K562 (cell line): ENCODE results near the gene COL26A1.

Experiments used
- KLF6 ChIP-seq: fragments of 250-450 bp; sonication (Bioruptor Pico); IDR thresholded peaks from 2 replicates; pipeline ENCODE4 v1.4.0; 2020; ENCODE audit warnings: mild to moderate bottlenecking, moderate library complexity, borderline replicate concordance
- RAD21 ChIP-seq, 2 experiments: fragments of 250-450 bp in 1 of 2; fragments of 450-650 bp in 1 of 2; sonication (Bioruptor Pico) in 1 of 2; formaldehyde crosslinking in 1 of 2; IDR thresholded peaks in 1 of 2; conservative IDR thresholded peaks in 1 of 2; 2 replicates each; pipeline versions ENCODE4 v1.4.0 to v1.8.0; 2020 to 2022; ENCODE audit warnings: mild to moderate bottlenecking in 2 of 2, moderate library complexity in 1 of 2
- TSC22D4 ChIP-seq: fragments of 450-650 bp; IDR thresholded peaks from 2 replicates; pipeline ENCODE4 v1.6.1; 2016; ENCODE audit warnings: missing genetic modification characterization, missing biosample characterization, control low read depth
- TF ChIP-seq, protein P1 (sequence below): IDR thresholded peaks from 3 replicates; pipeline ENCODE4 v1.6.1; 2011; ENCODE audit warnings: borderline replicate concordance, mild to moderate bottlenecking; ENCODE audit not compliant: insufficient read length, insufficient read depth
- TF ChIP-seq, protein P2 (sequence below), 3 experiments: IDR thresholded peaks in 2 of 3; conservative IDR thresholded peaks in 1 of 3; 2 replicates each; pipeline ENCODE4 v1.5.1; 2011 to 2012; ENCODE audit warnings: low read length in 3 of 3, mild to moderate bottlenecking in 3 of 3, control low read depth in 2 of 3, improper control_type of control experiment in 1 of 3, inconsistent platforms in 1 of 3, low read depth in 1 of 3, mixed read lengths in 1 of 3, moderate library complexity in 1 of 3; ENCODE audit not compliant: insufficient read depth in 2 of 3

DNA sequence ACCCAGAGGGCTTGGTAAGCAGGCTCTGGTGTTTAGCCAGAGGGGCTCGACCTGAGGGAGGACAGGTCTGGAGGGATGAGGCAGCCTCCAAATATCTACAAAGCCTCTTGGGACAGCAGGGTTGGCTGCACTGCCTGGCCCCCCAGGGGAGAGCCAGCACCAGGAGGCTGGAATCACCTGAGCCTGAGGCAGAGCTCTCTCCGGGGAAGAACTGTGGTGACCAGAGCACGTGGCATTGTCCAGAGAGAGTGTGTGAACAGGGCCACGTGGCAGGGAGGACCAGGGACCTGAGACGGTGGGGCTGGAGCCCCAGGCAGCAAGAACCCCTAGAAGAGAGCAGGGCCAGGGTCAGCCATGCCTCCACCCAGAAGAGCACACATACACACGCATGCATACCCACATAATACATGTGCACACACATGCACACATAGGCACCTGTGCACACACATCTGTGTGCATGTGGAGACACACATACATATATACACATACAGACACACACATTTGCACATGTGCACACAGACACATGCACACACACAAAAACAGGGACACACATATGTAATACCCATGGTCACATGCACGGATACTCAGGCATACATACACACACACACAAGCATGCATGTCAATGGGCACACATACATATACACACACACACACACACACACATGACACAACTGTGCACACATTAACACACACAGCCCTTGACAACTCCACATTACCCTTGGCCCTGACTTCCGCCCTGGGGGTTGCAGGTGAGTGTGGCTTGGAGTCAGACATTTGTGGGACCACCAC lies 171.5 kb downstream of the COL26A1 start:
- TF ChIP-seq RAD21 (CRISPR knock-in tag; conservative IDR thresholded peaks at IDR 0.05 in 1 of 2, IDR thresholded peaks at IDR 0.05 in 1 of 2) (no peak), KLF6 (no peak), TSC22D4 (tag) (no peak)
- TF ChIP-seq, protein P1, sequence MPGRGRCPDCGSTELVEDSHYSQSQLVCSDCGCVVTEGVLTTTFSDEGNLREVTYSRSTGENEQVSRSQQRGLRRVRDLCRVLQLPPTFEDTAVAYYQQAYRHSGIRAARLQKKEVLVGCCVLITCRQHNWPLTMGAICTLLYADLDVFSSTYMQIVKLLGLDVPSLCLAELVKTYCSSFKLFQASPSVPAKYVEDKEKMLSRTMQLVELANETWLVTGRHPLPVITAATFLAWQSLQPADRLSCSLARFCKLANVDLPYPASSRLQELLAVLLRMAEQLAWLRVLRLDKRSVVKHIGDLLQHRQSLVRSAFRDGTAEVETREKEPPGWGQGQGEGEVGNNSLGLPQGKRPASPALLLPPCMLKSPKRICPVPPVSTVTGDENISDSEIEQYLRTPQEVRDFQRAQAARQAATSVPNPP = no peak
- TF ChIP-seq, protein P2, sequence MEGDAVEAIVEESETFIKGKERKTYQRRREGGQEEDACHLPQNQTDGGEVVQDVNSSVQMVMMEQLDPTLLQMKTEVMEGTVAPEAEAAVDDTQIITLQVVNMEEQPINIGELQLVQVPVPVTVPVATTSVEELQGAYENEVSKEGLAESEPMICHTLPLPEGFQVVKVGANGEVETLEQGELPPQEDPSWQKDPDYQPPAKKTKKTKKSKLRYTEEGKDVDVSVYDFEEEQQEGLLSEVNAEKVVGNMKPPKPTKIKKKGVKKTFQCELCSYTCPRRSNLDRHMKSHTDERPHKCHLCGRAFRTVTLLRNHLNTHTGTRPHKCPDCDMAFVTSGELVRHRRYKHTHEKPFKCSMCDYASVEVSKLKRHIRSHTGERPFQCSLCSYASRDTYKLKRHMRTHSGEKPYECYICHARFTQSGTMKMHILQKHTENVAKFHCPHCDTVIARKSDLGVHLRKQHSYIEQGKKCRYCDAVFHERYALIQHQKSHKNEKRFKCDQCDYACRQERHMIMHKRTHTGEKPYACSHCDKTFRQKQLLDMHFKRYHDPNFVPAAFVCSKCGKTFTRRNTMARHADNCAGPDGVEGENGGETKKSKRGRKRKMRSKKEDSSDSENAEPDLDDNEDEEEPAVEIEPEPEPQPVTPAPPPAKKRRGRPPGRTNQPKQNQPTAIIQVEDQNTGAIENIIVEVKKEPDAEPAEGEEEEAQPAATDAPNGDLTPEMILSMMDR (IDR thresholded peaks at IDR 0.05 in 2 of 3, conservative IDR thresholded peaks at IDR 0.05 in 1 of 3; ENCODE audit: insufficient read depth in 2 of 3, low read depth in 1 of 3, low read length in 3 of 3) = no peak
